Thyroid gland (tissue), 4 donors: Measurements from ENCODE around the gene DLG2. TPM values are rescaled to one million over a fixed set of nuclear protein-coding genes. Genes with fewer than 3 reads are reported as not detected.

Experiments used
- DNase-seq, 2 donors: peaks; one replicate each; pipeline ENCODE4 v3.0.0-alpha.2; 2019
- H3K27ac ChIP-seq, 3 donors: fragments of 200-600 bp; sonication (generic); 1 replicate in 2 of 3; 2 replicates in 1 of 3; pipeline ENCODE4 v1.5.1; 2016 to 2019; ENCODE audit warnings: mild to moderate bottlenecking in 1 of 3, moderate library complexity in 1 of 3
- H3K27me3 ChIP-seq: fragments of 200-600 bp; sonication (generic); one replicate; pipeline ENCODE4 v1.5.1; 2019
- H3K36me3 ChIP-seq, 2 donors: fragments of 200-600 bp; sonication (generic); one replicate each; pipeline ENCODE4 v1.5.1; 2016 to 2019
- H3K4me1 ChIP-seq, 2 donors: fragments of 200-600 bp; sonication (generic); one replicate each; pipeline ENCODE4 v1.5.1; 2017 to 2019
- H3K4me3 ChIP-seq, 3 donors: fragments of 200-600 bp; sonication (generic); replicated peaks in 1 of 3; 1 replicate in 2 of 3; 2 replicates in 1 of 3; pipeline ENCODE4 v1.5.1; 2016; ENCODE audit warnings: mild to moderate bottlenecking in 1 of 3
- H3K9me3 ChIP-seq: fragments of 200-600 bp; sonication (generic); one replicate; pipeline ENCODE4 v1.5.1; 2017
- CTCF ChIP-seq, 6 experiments: fragments of 200-600 bp in 3 of 6; fragments of 450-650 bp in 3 of 6; sonication (generic) in 3 of 6; IDR thresholded peaks; one replicate each; pipeline ENCODE4 v1.5.1; 2016 to 2019; ENCODE audit warnings: antibody characterized with exemption in 6 of 6, mild to moderate bottlenecking in 2 of 6, inconsistent platforms in 1 of 6, moderate library complexity in 1 of 6
- POLR2A ChIP-seq, 2 donors: fragments of 450-650 bp; IDR thresholded peaks; one replicate each; pipeline ENCODE4 v1.6.1; 2017; ENCODE audit warnings: antibody characterized with exemption in 2 of 2, mild to moderate bottlenecking in 2 of 2, moderate library complexity in 1 of 2
- WGBS, 2 donors: methylation state at CpG; one replicate each; pipeline ENCODE4 v1.1.5; 2017; 5-methylcytosine and 5-hydroxymethylcytosine counted together
- intact Hi-C: fragments of 100-400 bp; cut with DNase I; formaldehyde crosslinking; loops from one replicate; pipeline ENCODE4 v1.15.1; 2023
- total RNA-seq, 4 donors: library from RNA; depleted of rRNA; stranded (reverse); fragments of >200 nt; gene quantifications; one replicate each; pipeline ENCODE4 v1.2.3, GENCODE V29; 2016

The DLG2 gene
- total RNA-seq, 4 donors from 2014 or later = 29.4 to 79.4 (median 42.4) TPM

- TF ChIP-seq CTCF (IDR thresholded peaks at IDR 0.05) = no peak
- no peak for TF ChIP-seq POLR2A (IDR thresholded peaks at IDR 0.05)
- no peak for DNase-seq
- WGBS, 2 donors = 49 to 59% methylated on average over 1 of the region's 1 CpG
- no peak overlapping the region for H3K27ac ChIP-seq
- no peaks in the 10 kb centered on the region for H3K9me3 ChIP-seq
- no peaks in the 10 kb centered on the region for H3K27me3 ChIP-seq
- H3K4me3 ChIP-seq = no peak overlapping the region
- H3K4me1 ChIP-seq = no peaks in the 10 kb centered on the region
- no peaks in the 10 kb centered on the region for H3K36me3 ChIP-seq
- intact Hi-C loops = no loop called here
Measured at GRCh38 chr11:84414920-84415319, 1212.2 kb downstream of the DLG2 start.

- intact Hi-C loops = no loop called here
- no peak for TF ChIP-seq CTCF (IDR thresholded peaks at IDR 0.05)
- TF ChIP-seq POLR2A (IDR thresholded peaks at IDR 0.05) = no peak
- Histone ChIP-seq H3K27me3 (no peaks in the 10 kb centered on the region), H3K4me3 (no peak overlapping the region), H3K4me1 (no peaks in the 10 kb centered on the region), H3K9me3 (no peaks in the 10 kb centered on the region), H3K27ac (no peak overlapping the region), H3K36me3 (no peaks in the 10 kb centered on the region)
- no peak for DNase-seq
Measured at GRCh38 chr11:84413549-84413948, 1213.6 kb downstream of the DLG2 start.

GRCh38 chr11:84412862-84413261 is 1214.3 kb downstream of the DLG2 start:
- Histone ChIP-seq H3K4me3 (no peak overlapping the region), H3K36me3 (no peaks in the 10 kb centered on the region), H3K4me1 (no peaks in the 10 kb centered on the region), H3K27ac (no peak overlapping the region), H3K27me3 (no peaks in the 10 kb centered on the region), H3K9me3 (no peaks in the 10 kb centered on the region)
- no peak for TF ChIP-seq POLR2A (IDR thresholded peaks at IDR 0.05)
- no peak for TF ChIP-seq CTCF (IDR thresholded peaks at IDR 0.05)
- no peak for DNase-seq
- intact Hi-C loops = no loop called here

- intact Hi-C loops = no loop called here
- Histone ChIP-seq H3K4me1 (no peaks in the 10 kb centered on the region), H3K27me3 (no peaks in the 10 kb centered on the region), H3K9me3 (no peaks in the 10 kb centered on the region), H3K27ac (no peak overlapping the region), H3K36me3 (no peaks in the 10 kb centered on the region), H3K4me3 (no peak overlapping the region)
- DNase-seq = no peak
- WGBS, 2 donors = 86 to 87% methylated on average over 3 of the region's 3 CpGs
- TF ChIP-seq CTCF (IDR thresholded peaks at IDR 0.05) (no peak), POLR2A (IDR thresholded peaks at IDR 0.05) (no peak)
Measured at GRCh38 chr11:84408946-84409411, 1218.2 kb downstream of the DLG2 start.

- TF ChIP-seq CTCF (IDR thresholded peaks at IDR 0.05) (no peak), POLR2A (IDR thresholded peaks at IDR 0.05) (no peak)
- WGBS, 2 donors = 92 to 94% methylated on average over 4 of the region's 4 CpGs
- intact Hi-C loops = no loop called here
- Histone ChIP-seq H3K4me1 (no peaks in the 10 kb centered on the region), H3K27me3 (no peaks in the 10 kb centered on the region), H3K4me3 (no peak overlapping the region), H3K36me3 (no peaks in the 10 kb centered on the region), H3K27ac (no peak overlapping the region), H3K9me3 (no peaks in the 10 kb centered on the region)
- DNase-seq = no peak
Measured at GRCh38 chr11:84407091-84407490, 1220.1 kb downstream of the DLG2 start.
